ENCODE data around the gene USF1.
"Not testable (repeated sequence)": the region's sequence is repeated elsewhere in the genome, so short reads cannot be mapped to it uniquely, and the experiment has no call there.

The USF1 gene

GRCh38 chr1:161047436-161048420 is 2.0 kb upstream of the USF1 start:
- DNase-seq (ENCODE audit: low spot score) = no peak

GRCh38 chr1:161046605-161047228 is 940 bp upstream of the USF1 start:
- no peak for DNase-seq (ENCODE audit: low spot score)

- peak; percentile 56 for DNase-seq (ENCODE audit: low spot score)
Measured at GRCh38 chr1:161044908-161045735, 655 bp downstream of the USF1 start.

- DNase-seq (ENCODE audit: low spot score) = no peak
Measured at GRCh38 chr1:161044535-161044907, 1.3 kb downstream of the USF1 start.

- DNase-seq (ENCODE audit: low spot score) = no peak
Measured at GRCh38 chr1:161039546-161039945, 6.2 kb downstream of the USF1 start.

GRCh38 chr1:161039154-161039545 is 6.6 kb downstream of the USF1 start:
- no peak for DNase-seq (ENCODE audit: low spot score)

- DNase-seq (ENCODE audit: low spot score) = peak; percentile 54
Measured at GRCh38 chr1:161038523-161039153, 7.1 kb downstream of the USF1 start, which contains the start of gene TSTD1. Gene TSTD1, minus strand, starts transcription at chr1:161038964. Its CDS starts 75 bp downstream, at chr1:161038889.

GRCh38 chr1:161037661-161038522 is 7.9 kb downstream of the USF1 start:
- DNase-seq (ENCODE audit: low spot score) = no peak

GRCh38 chr1:161033751-161034150 is 12.0 kb downstream of the USF1 start:
- no peak for DNase-seq (ENCODE audit: low spot score)

GRCh38 chr1:161032409-161032808 is 13.4 kb downstream of the USF1 start:
- no peak for DNase-seq (ENCODE audit: low spot score)

GRCh38 chr1:161031874-161032273 is 13.9 kb downstream of the USF1 start:
- no peak for DNase-seq (ENCODE audit: low spot score)

GRCh38 chr1:161029466-161029865 is 16.3 kb downstream of the USF1 start:
- DNase-seq (ENCODE audit: low spot score) = not testable (repeated sequence)

GRCh38 chr1:161026954-161027353 is 18.8 kb downstream of the USF1 start:
- not testable (repeated sequence) for DNase-seq (ENCODE audit: low spot score)

- not testable (repeated sequence) for DNase-seq (ENCODE audit: low spot score)
Measured at GRCh38 chr1:161022432-161022831, 23.3 kb downstream of the USF1 start.

- DNase-seq (ENCODE audit: low spot score) = no peak
Measured at GRCh38 chr1:161021970-161022353, 23.8 kb downstream of the USF1 start.

- peak; percentile 75 for DNase-seq (ENCODE audit: low spot score)
Measured at GRCh38 chr1:161021165-161021969, 24.4 kb downstream of the USF1 start.

GRCh38 chr1:161020509-161021164 is 25.1 kb downstream of the USF1 start, which contains the start of gene F11R:
Gene F11R, minus strand, starts transcription at chr1:161021152. Its CDS starts 79 bp downstream, at chr1:161021073.
- no peak for DNase-seq (ENCODE audit: low spot score)

- no peak for DNase-seq (ENCODE audit: low spot score)
Measured at GRCh38 chr1:161019751-161020495, 25.9 kb downstream of the USF1 start.

All from putamen (tissue), 1 donor.